Liver (tissue), 9 donors: ENCODE measurements around the gene KRT85. TPM values are rescaled to one million over a fixed set of nuclear protein-coding genes. Genes with fewer than 3 reads are reported as not detected.

Source experiments
- DNase-seq: peaks from one replicate; pipeline ENCODE4 v3.0.0-alpha.2; 2017; ENCODE audit warnings: low spot score
- H3K27ac ChIP-seq, 2 donors: one replicate each; pipeline ENCODE4 v1.7.0; 2013; ENCODE audit warnings: inconsistent platforms in 2 of 2, low read length in 2 of 2, control low read depth in 1 of 2, low read depth in 1 of 2, mild to moderate bottlenecking in 1 of 2
- H3K27me3 ChIP-seq, 4 donors: one replicate each; pipeline versions ENCODE4 v1.6.1 to v1.7.0; 2013; ENCODE audit warnings: low read length in 3 of 4, inconsistent platforms in 1 of 4, mild to moderate bottlenecking in 1 of 4, moderate library complexity in 1 of 4; ENCODE audit not compliant: control insufficient read depth in 4 of 4, insufficient read depth in 4 of 4
- H3K36me3 ChIP-seq, 4 donors: one replicate each; pipeline versions ENCODE4 v1.6.1 to v1.7.0; 2013; ENCODE audit warnings: low read length in 3 of 4, mild to moderate bottlenecking in 3 of 4, low read depth in 1 of 4, moderate library complexity in 1 of 4; ENCODE audit not compliant: control insufficient read depth in 4 of 4, insufficient read depth in 3 of 4
- H3K4me1 ChIP-seq, 4 donors: one replicate each; pipeline versions ENCODE4 v1.6.1 to v1.7.0; 2013; ENCODE audit warnings: low read length in 3 of 4, mild to moderate bottlenecking in 3 of 4, moderate library complexity in 1 of 4; ENCODE audit not compliant: control insufficient read depth in 4 of 4, insufficient read depth in 4 of 4
- H3K4me3 ChIP-seq, 3 donors: one replicate each; pipeline versions ENCODE4 v1.6.1 to v1.7.0; 2013; ENCODE audit warnings: low read length in 3 of 3, control low read depth in 1 of 3, low read depth in 1 of 3, mild to moderate bottlenecking in 1 of 3
- H3K9ac ChIP-seq, 2 donors: one replicate each; pipeline ENCODE4 v1.7.0; 2013; ENCODE audit warnings: low read length in 2 of 2, mild to moderate bottlenecking in 2 of 2, moderate library complexity in 2 of 2, control low read depth in 1 of 2, low read depth in 1 of 2
- H3K9me3 ChIP-seq, 4 donors: one replicate each; pipeline versions ENCODE4 v1.6.1 to v1.7.0; 2013; ENCODE audit warnings: low read length in 3 of 4; ENCODE audit not compliant: control insufficient read depth in 4 of 4
- ATF3 ChIP-seq: IDR thresholded peaks from 2 replicates; pipeline ENCODE4 v1.6.1; 2016; ENCODE audit warnings: antibody characterized with exemption
- EGR1 ChIP-seq, 2 donors: IDR thresholded peaks; 2 replicates each; pipeline ENCODE4 v1.6.1; 2016 to 2018; ENCODE audit warnings: antibody characterized with exemption in 2 of 2, low read depth in 2 of 2
- FOXA1 ChIP-seq: IDR thresholded peaks from 2 replicates; pipeline ENCODE4 v1.6.1; 2016; ENCODE audit warnings: antibody characterized with exemption
- FOXA2 ChIP-seq: IDR thresholded peaks from 2 replicates; pipeline ENCODE4 v1.6.1; 2016; ENCODE audit warnings: antibody characterized with exemption
- GABPA ChIP-seq, 2 donors: IDR thresholded peaks in 1 of 2; conservative IDR thresholded peaks in 1 of 2; 2 replicates each; pipeline ENCODE4 v1.6.1; 2016; ENCODE audit warnings: antibody characterized with exemption in 2 of 2, mild to moderate bottlenecking in 1 of 2, moderate library complexity in 1 of 2
- HNF4A ChIP-seq, 2 donors: conservative IDR thresholded peaks; 2 replicates each; pipeline ENCODE4 v1.6.1; 2016; ENCODE audit warnings: antibody characterized with exemption in 2 of 2, mild to moderate bottlenecking in 2 of 2
- HNF4G ChIP-seq: IDR thresholded peaks from 2 replicates; pipeline ENCODE4 v1.6.1; 2016; ENCODE audit warnings: antibody characterized with exemption
- JUND ChIP-seq, 2 donors: IDR thresholded peaks; 2 replicates each; pipeline ENCODE4 v1.6.1; 2016; ENCODE audit warnings: antibody characterized with exemption in 2 of 2
- MAX ChIP-seq: IDR thresholded peaks from 2 replicates; pipeline ENCODE4 v1.6.1; 2016; ENCODE audit warnings: antibody characterized with exemption
- NR2F2 ChIP-seq: IDR thresholded peaks from 2 replicates; pipeline ENCODE4 v1.6.1; 2016; ENCODE audit warnings: antibody characterized with exemption
- RAD21 ChIP-seq, 2 donors: IDR thresholded peaks; 2 replicates each; pipeline ENCODE4 v1.6.1; 2016; ENCODE audit warnings: antibody characterized with exemption in 2 of 2, mild to moderate bottlenecking in 2 of 2
- REST ChIP-seq: IDR thresholded peaks from 2 replicates; pipeline ENCODE4 v1.6.1; 2016; ENCODE audit warnings: antibody characterized with exemption, mild to moderate bottlenecking
- RXRA ChIP-seq, 2 donors: IDR thresholded peaks; 2 replicates each; pipeline ENCODE4 v1.6.1; 2017 to 2018; ENCODE audit warnings: antibody characterized with exemption in 2 of 2, mild to moderate bottlenecking in 1 of 2
- TAF1 ChIP-seq: conservative IDR thresholded peaks from 2 replicates; pipeline ENCODE4 v1.6.1; 2016; ENCODE audit warnings: antibody characterized with exemption, mild to moderate bottlenecking
- YY1 ChIP-seq: IDR thresholded peaks from 2 replicates; pipeline ENCODE4 v1.6.1; 2016; ENCODE audit warnings: antibody characterized with exemption, mild to moderate bottlenecking
- WGBS: extraction: QIAGEN DNeasy Blood & Tissue Kit; methylation state at CpG from one replicate; pipeline ENCODE4 v1.1.7; 2013; 5-methylcytosine and 5-hydroxymethylcytosine counted together
- polyA plus RNA-seq, 2 donors: library from polyadenylated mRNA; stranded (reverse) in 1 of 2; unstranded in 1 of 2; fragments of 200-250 nt in 1 of 2; fragments of >200 nt in 1 of 2; fragmentation: Nextera tagmentation in 1 of 2; extraction: Ambion mirVana in 1 of 2; gene quantifications; one replicate each; pipeline versions ENCODE4 v1.2.1 to v1.2.3, GENCODE V29; 2013 to 2015
- total RNA-seq, 2 donors: library from RNA; depleted of rRNA; stranded (reverse); fragments of >200 nt; gene quantifications; one replicate each; pipeline ENCODE4 v1.2.3, GENCODE V29; 2014
- TF ChIP-seq, protein P1 (sequence below): fragments of 150-350 bp; IDR thresholded peaks from 2 replicates; pipeline ENCODE4 v1.5.1; 2017; ENCODE audit warnings: improper control_type of control experiment, low read depth, low read length; ENCODE audit not compliant: missing input control
- TF ChIP-seq, protein P2 (sequence below): IDR thresholded peaks from 2 replicates; pipeline ENCODE4 v1.6.1; 2016; ENCODE audit warnings: antibody characterized with exemption
- donor health status: healthy.
- donor health status: healthy.
- donor health status: healthy.
- donor health status: healthy.
- donor health status: healthy.

KRT85 gene
- total and polyA plus RNA-seq, 4 donors: not detected

DNA sequence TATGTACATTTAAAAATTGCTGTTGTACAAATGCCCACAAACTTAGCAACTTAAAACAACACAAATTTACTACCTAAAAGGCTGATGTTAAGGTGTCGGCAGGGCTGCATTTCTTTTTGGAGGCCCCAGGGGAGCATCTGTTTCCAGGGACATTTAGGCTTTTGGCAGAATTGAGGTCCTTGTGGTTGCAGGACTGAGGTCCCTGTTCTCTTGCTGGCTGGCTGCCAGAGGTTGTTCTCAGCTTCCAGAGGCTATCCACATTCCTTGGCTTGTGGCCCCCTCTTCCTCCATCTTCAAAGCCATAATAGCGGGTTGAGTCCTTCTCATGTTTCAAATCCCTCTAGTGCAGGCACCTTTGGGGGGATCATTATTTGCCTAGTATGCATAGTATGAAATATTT is 23.7 kb downstream of the KRT85 start:
- Histone ChIP-seq H3K4me3 (no peak overlapping the region), H3K9me3 (peaks cover 0 to 7% (median 0%) of the 10 kb centered on the region in 4 donors), H3K27me3 (no peaks in the 10 kb centered on the region), H3K36me3 (no peaks in the 10 kb centered on the region), H3K27ac (no peak overlapping the region), H3K9ac (no peak overlapping the region), H3K4me1 (peaks cover 3 to 6% (median 4%) of the 10 kb centered on the region in 4 donors)
- WGBS: 98% methylated on average over 2 of the region's 2 CpGs
- DNase-seq: no peak
- no peak for TF ChIP-seq FOXA1

- Histone ChIP-seq H3K9me3 (peaks cover 0 to 7% (median 0%) of the 10 kb centered on the region in 4 donors), H3K4me3 (no peak overlapping the region)
- DNase-seq: no peak
Observed at GRCh38 chr12:52342781-52343490, 24.3 kb downstream of the KRT85 start.

DNA sequence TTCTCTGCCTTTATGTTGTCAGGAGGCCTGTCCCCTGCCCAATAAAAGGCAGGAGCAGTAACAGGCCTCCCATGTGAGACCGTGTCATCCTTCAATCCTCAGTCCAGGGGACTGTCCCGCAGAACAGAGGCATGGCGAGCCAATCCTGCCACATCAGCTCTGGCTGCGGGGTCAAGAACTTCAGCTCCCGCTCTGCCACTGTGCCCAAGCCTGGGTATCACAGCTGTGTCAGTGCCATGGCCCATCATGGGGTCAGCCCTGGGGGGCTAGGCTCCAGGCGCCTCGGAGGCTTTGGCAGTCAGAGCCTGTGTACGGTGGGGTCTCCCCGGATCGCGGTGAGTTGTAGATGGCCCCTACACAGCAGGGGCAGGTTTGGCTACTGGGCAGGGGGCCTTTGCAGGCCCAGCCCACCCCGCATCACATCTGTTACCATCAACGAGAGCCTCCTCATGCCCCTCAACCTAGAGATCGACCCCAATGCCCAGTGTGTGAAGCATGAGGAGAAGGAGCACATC is 26.2 kb downstream of the KRT85 start:
- Histone ChIP-seq H3K9ac (no peak overlapping the region), H3K36me3 (no peaks in the 10 kb centered on the region), H3K9me3 (peaks cover 0 to 7% (median 0%) of the 10 kb centered on the region in 4 donors), H3K4me1 (peaks cover 3 to 6% (median 4%) of the 10 kb centered on the region in 4 donors), H3K4me3 (no peak overlapping the region), H3K27me3 (no peaks in the 10 kb centered on the region), H3K27ac (no peak overlapping the region)
- WGBS: 95% methylated on average over 14 of the region's 14 CpGs
- DNase-seq: no peak
- TF ChIP-seq JUND (IDR thresholded peaks at IDR 0.05) (no peak), GABPA (IDR thresholded peaks at IDR 0.05 in 1 of 2, conservative IDR thresholded peaks at IDR 0.05 in 1 of 2) (no peak), REST (no peak), ATF3 (no peak), HNF4A (conservative IDR thresholded peaks at IDR 0.05) (no peak), RXRA (IDR thresholded peaks at IDR 0.05) (no peak), YY1 (no peak), HNF4G (no peak), FOXA1 (no peak), EGR1 (IDR thresholded peaks at IDR 0.05; ENCODE audit: low read depth in 2 of 2) (no peak), MAX (no peak), FOXA2 (no peak), NR2F2 (no peak), RAD21 (IDR thresholded peaks at IDR 0.05) (no peak)
- TF ChIP-seq, protein P1, sequence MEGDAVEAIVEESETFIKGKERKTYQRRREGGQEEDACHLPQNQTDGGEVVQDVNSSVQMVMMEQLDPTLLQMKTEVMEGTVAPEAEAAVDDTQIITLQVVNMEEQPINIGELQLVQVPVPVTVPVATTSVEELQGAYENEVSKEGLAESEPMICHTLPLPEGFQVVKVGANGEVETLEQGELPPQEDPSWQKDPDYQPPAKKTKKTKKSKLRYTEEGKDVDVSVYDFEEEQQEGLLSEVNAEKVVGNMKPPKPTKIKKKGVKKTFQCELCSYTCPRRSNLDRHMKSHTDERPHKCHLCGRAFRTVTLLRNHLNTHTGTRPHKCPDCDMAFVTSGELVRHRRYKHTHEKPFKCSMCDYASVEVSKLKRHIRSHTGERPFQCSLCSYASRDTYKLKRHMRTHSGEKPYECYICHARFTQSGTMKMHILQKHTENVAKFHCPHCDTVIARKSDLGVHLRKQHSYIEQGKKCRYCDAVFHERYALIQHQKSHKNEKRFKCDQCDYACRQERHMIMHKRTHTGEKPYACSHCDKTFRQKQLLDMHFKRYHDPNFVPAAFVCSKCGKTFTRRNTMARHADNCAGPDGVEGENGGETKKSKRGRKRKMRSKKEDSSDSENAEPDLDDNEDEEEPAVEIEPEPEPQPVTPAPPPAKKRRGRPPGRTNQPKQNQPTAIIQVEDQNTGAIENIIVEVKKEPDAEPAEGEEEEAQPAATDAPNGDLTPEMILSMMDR: no peak

More at GRCh38 chr12:52342781-52343490, 24.3 kb downstream of the KRT85 start:
- H3K4me1 ChIP-seq: peaks cover 3 to 6% (median 4%) of the 10 kb centered on the region in 4 donors
- 90% methylated on average over 2 of the region's 2 CpGs for WGBS
- no peak for TF ChIP-seq HNF4G
- no peak for TF ChIP-seq EGR1 (IDR thresholded peaks at IDR 0.05; ENCODE audit: low read depth in 2 of 2)
- TF ChIP-seq YY1: no peak
- TF ChIP-seq, protein P2, sequence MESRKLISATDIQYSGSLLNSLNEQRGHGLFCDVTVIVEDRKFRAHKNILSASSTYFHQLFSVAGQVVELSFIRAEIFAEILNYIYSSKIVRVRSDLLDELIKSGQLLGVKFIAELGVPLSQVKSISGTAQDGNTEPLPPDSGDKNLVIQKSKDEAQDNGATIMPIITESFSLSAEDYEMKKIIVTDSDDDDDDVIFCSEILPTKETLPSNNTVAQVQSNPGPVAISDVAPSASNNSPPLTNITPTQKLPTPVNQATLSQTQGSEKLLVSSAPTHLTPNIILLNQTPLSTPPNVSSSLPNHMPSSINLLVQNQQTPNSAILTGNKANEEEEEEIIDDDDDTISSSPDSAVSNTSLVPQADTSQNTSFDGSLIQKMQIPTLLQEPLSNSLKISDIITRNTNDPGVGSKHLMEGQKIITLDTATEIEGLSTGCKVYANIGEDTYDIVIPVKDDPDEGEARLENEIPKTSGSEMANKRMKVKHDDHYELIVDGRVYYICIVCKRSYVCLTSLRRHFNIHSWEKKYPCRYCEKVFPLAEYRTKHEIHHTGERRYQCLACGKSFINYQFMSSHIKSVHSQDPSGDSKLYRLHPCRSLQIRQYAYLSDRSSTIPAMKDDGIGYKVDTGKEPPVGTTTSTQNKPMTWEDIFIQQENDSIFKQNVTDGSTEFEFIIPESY: no peak
- no peak for TF ChIP-seq TAF1
- no peak for TF ChIP-seq HNF4A (conservative IDR thresholded peaks at IDR 0.05)
- TF ChIP-seq ATF3: no peak
- no peak for TF ChIP-seq JUND (IDR thresholded peaks at IDR 0.05)
- no peak overlapping the region for H3K9ac ChIP-seq
- H3K36me3 ChIP-seq: no peaks in the 10 kb centered on the region
- H3K27ac ChIP-seq: no peak overlapping the region
- no peaks in the 10 kb centered on the region for H3K27me3 ChIP-seq
